ENCODE data around the gene NTF4. TPM values are rescaled to one million over a fixed set of nuclear protein-coding genes. Genes with fewer than 3 reads are reported as not detected.
A peak's percentile ranks its signal among the peaks of the same experiment; 100 is the strongest.

NTF4 gene
- total RNA-seq, 1 experiment from 2014 or later, result 0.18 TPM

- peak within 1 kb of the TSS; percentile 99 for H3K4me2 ChIP-seq (ENCODE audit: low read length)
- H3K9me3 ChIP-seq (ENCODE audit: low read length), result no peaks in the 10 kb centered on the region
- peak; percentile 96 for ATAC-seq
- H3K27me3 ChIP-seq (ENCODE audit: low read length), result no peaks in the 10 kb centered on the region
- intact Hi-C loops (cut with micrococcal nuclease), result no loop called here
- peak within 1 kb of the TSS; percentile 66 for H3K27ac ChIP-seq (ENCODE audit: low read length)
- H3K4me1 ChIP-seq (ENCODE audit: insufficient read depth, low read length), result peaks cover 4% of the 10 kb centered on the region; the same call in 1 of the 2 replicates
- peak; percentile 97 for DNase-seq
- BruUV-seq (replicated peaks), result no TSS peak
- H3K9ac ChIP-seq (ENCODE audit: low read length), result peak within 1 kb of the TSS; percentile 99
- no peaks in the 10 kb centered on the region for H3K9me2 ChIP-seq (replicated peaks; ENCODE audit: low read length)
- peaks cover 18% of the 10 kb centered on the region for H3K36me3 ChIP-seq (ENCODE audit: low read depth, low read length)
- peaks cover 48% of the 10 kb centered on the region for H3K79me2 ChIP-seq (ENCODE audit: low read length)
- ChIA-PET POLR2A (ENCODE audit: unreplicated experiment) (no interaction called here), CTCF (no interaction called here)
- TF ChIP-seq EZH2phosphoT487 (IDR thresholded peaks at IDR 0.05; ENCODE audit: borderline replicate concordance, low read length) (no peak), EZH2 (IDR thresholded peaks at IDR 0.05; ENCODE audit: low read length, unreplicated experiment) (no peak)
- TF ChIP-seq, protein P1, sequence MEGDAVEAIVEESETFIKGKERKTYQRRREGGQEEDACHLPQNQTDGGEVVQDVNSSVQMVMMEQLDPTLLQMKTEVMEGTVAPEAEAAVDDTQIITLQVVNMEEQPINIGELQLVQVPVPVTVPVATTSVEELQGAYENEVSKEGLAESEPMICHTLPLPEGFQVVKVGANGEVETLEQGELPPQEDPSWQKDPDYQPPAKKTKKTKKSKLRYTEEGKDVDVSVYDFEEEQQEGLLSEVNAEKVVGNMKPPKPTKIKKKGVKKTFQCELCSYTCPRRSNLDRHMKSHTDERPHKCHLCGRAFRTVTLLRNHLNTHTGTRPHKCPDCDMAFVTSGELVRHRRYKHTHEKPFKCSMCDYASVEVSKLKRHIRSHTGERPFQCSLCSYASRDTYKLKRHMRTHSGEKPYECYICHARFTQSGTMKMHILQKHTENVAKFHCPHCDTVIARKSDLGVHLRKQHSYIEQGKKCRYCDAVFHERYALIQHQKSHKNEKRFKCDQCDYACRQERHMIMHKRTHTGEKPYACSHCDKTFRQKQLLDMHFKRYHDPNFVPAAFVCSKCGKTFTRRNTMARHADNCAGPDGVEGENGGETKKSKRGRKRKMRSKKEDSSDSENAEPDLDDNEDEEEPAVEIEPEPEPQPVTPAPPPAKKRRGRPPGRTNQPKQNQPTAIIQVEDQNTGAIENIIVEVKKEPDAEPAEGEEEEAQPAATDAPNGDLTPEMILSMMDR (conservative IDR thresholded peaks at IDR 0.05; ENCODE audit: low read depth, low read length), result no peak
- H4K20me1 ChIP-seq (ENCODE audit: low read length), result peaks cover 36% of the 10 kb centered on the region
- no peaks in the 10 kb centered on the region for H3F3A ChIP-seq (ENCODE audit: low read length, unreplicated experiment)
- peak within 1 kb of the TSS; percentile 81 for H3K4me3 ChIP-seq (ENCODE audit: low read length)
- peak within 1 kb of the TSS; percentile 97 for H2AFZ ChIP-seq (ENCODE audit: low read length)
Observed at GRCh38 chr19:49085020-49085867, 20.6 kb upstream of the NTF4 start, which contains the start of gene SNRNP70. SNRNP70 (plus strand) TSS chr19:49085451; CDS start chr19:49086415, 964 bp downstream.

DNA sequence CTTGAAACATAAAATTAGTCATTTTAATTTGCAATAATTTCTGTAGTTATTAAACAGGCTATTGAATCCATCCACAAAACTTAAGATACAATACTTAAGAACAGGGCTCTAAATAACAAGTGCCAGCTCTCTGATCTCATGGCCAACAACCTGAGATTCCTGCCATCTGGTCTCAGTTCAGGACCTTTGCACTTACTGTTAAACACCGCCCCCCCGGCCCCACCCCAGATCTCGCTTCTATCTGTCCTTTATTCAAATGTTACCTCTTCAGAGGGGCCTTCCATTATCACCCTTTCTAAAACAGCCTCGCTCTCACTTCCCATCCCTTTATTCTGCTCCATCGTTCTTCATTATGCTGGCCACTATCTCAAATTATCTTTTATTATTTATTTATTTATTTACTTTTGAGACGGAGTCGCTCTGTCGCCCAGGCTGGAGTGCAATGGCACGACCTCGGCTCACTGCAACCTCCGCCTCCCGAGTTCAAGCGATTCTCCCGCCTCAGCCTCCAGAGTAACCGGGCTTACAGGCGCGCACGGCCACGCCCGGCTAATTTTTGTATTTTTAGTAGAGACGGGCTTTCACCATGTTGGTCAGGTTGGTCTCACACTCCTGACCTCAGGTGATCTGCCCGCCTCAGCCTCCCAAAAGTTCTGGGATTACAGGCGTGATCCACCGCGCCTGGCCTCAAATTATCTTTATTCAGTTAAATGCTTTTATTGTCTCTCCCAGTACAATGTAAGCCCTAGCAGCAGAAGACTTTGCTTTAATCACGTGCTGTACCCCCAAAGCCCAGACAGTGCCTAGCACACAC lies 19.8 kb upstream of the NTF4 start:
- POLR2A ChIA-PET (ENCODE audit: unreplicated experiment), result no interaction called here
- Histone ChIP-seq H3F3A (ENCODE audit: low read length, unreplicated experiment) (no peaks in the 10 kb centered on the region), H3K36me3 (ENCODE audit: low read depth, low read length) (peaks cover 16% of the 10 kb centered on the region), H3K9ac (ENCODE audit: low read length) (peak overlapping the region; percentile 99), H3K27ac (ENCODE audit: low read length) (no peak overlapping the region; the same call in 1 of the 2 replicates), H3K27me3 (ENCODE audit: low read length) (no peaks in the 10 kb centered on the region), H3K4me3 (ENCODE audit: low read length) (peak overlapping the region; percentile 81), H3K9me2 (replicated peaks; ENCODE audit: low read length) (no peaks in the 10 kb centered on the region), H3K4me2 (ENCODE audit: low read length) (peak overlapping the region; percentile 99), H3K79me2 (ENCODE audit: low read length) (peaks cover 39% of the 10 kb centered on the region), H2AFZ (ENCODE audit: low read length) (peak overlapping the region; percentile 97), H3K4me1 (ENCODE audit: insufficient read depth, low read length) (peaks cover 4% of the 10 kb centered on the region; the same call in 1 of the 2 replicates), H3K9me3 (ENCODE audit: low read length) (no peaks in the 10 kb centered on the region), H4K20me1 (ENCODE audit: low read length) (peaks cover 34% of the 10 kb centered on the region)
- CTCF ChIA-PET, result no interaction called here
- DNase-seq, result no peak
- no peak for TF ChIP-seq EZH2 (IDR thresholded peaks at IDR 0.05; ENCODE audit: low read length, unreplicated experiment)
- TF ChIP-seq, protein P1 (conservative IDR thresholded peaks at IDR 0.05; ENCODE audit: low read depth, low read length), result no peak
- no peak for TF ChIP-seq EZH2phosphoT487 (IDR thresholded peaks at IDR 0.05; ENCODE audit: borderline replicate concordance, low read length)
- ATAC-seq, result peak; percentile 4
- intact Hi-C loops (cut with micrococcal nuclease), result no loop called here
- BruUV-seq (replicated peaks), result TSS peak; percentile 86

Measured in PC-3 (cell line).